Measurements from ENCODE around the gene HOXB5.

DNA sequence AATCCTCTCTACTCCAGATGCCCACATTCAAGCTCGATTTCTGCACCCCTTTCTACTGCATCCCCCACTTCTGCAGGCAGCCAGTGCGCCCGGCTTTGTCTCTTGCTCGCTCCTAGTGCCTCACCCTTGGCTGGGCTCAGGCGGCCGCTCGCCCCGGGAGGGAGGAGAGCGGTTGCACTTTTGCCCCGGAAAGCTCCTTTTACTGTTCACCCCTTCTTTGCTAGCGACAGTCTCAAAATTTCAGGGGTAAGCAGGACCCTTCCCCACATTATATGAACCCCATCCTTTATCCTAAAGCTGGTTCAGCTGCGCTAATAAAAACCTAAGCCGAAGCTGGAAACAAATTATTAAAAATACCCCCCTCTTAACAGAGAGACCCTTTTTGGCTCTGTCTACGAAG, 1.0 kb downstream of the HOXB5 start:
- TF ChIP-seq, protein P1, sequence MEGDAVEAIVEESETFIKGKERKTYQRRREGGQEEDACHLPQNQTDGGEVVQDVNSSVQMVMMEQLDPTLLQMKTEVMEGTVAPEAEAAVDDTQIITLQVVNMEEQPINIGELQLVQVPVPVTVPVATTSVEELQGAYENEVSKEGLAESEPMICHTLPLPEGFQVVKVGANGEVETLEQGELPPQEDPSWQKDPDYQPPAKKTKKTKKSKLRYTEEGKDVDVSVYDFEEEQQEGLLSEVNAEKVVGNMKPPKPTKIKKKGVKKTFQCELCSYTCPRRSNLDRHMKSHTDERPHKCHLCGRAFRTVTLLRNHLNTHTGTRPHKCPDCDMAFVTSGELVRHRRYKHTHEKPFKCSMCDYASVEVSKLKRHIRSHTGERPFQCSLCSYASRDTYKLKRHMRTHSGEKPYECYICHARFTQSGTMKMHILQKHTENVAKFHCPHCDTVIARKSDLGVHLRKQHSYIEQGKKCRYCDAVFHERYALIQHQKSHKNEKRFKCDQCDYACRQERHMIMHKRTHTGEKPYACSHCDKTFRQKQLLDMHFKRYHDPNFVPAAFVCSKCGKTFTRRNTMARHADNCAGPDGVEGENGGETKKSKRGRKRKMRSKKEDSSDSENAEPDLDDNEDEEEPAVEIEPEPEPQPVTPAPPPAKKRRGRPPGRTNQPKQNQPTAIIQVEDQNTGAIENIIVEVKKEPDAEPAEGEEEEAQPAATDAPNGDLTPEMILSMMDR (conservative IDR thresholded peaks at IDR 0.05; ENCODE audit: low read depth, low read length) = no peak
- TF ChIP-seq, protein P2, sequence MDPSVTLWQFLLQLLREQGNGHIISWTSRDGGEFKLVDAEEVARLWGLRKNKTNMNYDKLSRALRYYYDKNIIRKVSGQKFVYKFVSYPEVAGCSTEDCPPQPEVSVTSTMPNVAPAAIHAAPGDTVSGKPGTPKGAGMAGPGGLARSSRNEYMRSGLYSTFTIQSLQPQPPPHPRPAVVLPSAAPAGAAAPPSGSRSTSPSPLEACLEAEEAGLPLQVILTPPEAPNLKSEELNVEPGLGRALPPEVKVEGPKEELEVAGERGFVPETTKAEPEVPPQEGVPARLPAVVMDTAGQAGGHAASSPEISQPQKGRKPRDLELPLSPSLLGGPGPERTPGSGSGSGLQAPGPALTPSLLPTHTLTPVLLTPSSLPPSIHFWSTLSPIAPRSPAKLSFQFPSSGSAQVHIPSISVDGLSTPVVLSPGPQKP (IDR thresholded peaks at IDR 0.05; ENCODE audit: borderline replicate concordance, low read depth, low read length) = no peak
- TF ChIP-seq RAD21 (IDR thresholded peaks at IDR 0.05; ENCODE audit: low read length) = no peak
- no peak for TF ChIP-seq POLR2A (IDR thresholded peaks at IDR 0.05; ENCODE audit: low read depth, low read length)
- no peak for TF ChIP-seq BHLHE40 (IDR thresholded peaks at IDR 0.05; ENCODE audit: low read depth, low read length)
- TF ChIP-seq SMC3 (IDR thresholded peaks at IDR 0.05; ENCODE audit: low read depth, low read length) = no peak
- TF ChIP-seq CEBPB (IDR thresholded peaks at IDR 0.05; ENCODE audit: low read depth, low read length) = no peak
- TF ChIP-seq MXI1 (IDR thresholded peaks at IDR 0.05; ENCODE audit: borderline replicate concordance, low read depth, low read length) = no peak
- TF ChIP-seq, protein P3, sequence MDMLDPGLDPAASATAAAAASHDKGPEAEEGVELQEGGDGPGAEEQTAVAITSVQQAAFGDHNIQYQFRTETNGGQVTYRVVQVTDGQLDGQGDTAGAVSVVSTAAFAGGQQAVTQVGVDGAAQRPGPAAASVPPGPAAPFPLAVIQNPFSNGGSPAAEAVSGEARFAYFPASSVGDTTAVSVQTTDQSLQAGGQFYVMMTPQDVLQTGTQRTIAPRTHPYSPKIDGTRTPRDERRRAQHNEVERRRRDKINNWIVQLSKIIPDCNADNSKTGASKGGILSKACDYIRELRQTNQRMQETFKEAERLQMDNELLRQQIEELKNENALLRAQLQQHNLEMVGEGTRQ (IDR thresholded peaks at IDR 0.05; ENCODE audit: low read depth, low read length) = no peak
